Kasumi-1 (cell line): Measurements from ENCODE around the gene SH3GL1.
"Not testable (repeated sequence)": the region's sequence is repeated elsewhere in the genome, so short reads cannot be mapped to it uniquely, and the experiment has no call there.

Experiments
- DNase-seq, 2 experiments: peaks; one replicate each; lab custom pipeline; 2025; lab: John Stamatoyannopoulos, UW

Gene SH3GL1

GRCh38 chr19:4362831-4363545 lies 37.4 kb downstream of the SH3GL1 start:
- DNase-seq, result no peak

- DNase-seq, result no peak
These were observed 38.1 kb downstream of the SH3GL1 start for GRCh38 chr19:4362101-4362828.

GRCh38 chr19:4361152-4362046 lies 38.9 kb downstream of the SH3GL1 start:
- no peak for DNase-seq

- no peak for DNase-seq
These were observed 39.7 kb downstream of the SH3GL1 start for GRCh38 chr19:4360641-4361151.

- no peak for DNase-seq
These were observed 40.2 kb downstream of the SH3GL1 start for GRCh38 chr19:4360081-4360569.

GRCh38 chr19:4359627-4360000 lies 40.7 kb downstream of the SH3GL1 start:
- no peak for DNase-seq

- no peak for DNase-seq
These were observed 41.4 kb downstream of the SH3GL1 start for GRCh38 chr19:4358709-4359626.

GRCh38 chr19:4357921-4358326 lies 42.4 kb downstream of the SH3GL1 start:
- no peak for DNase-seq

GRCh38 chr19:4357095-4357797 lies 43.1 kb downstream of the SH3GL1 start:
- no peak for DNase-seq

- no peak for DNase-seq
These were observed 45.5 kb downstream of the SH3GL1 start for GRCh38 chr19:4354897-4355296.

GRCh38 chr19:4354282-4354681 lies 46.1 kb downstream of the SH3GL1 start:
- DNase-seq, result no peak

GRCh38 chr19:4352701-4353121 lies 47.6 kb downstream of the SH3GL1 start:
- peak; percentile 59 to 65 for DNase-seq

GRCh38 chr19:4350726-4351125 lies 49.6 kb downstream of the SH3GL1 start:
- no peak for DNase-seq

GRCh38 chr19:4350111-4350510 lies 50.2 kb downstream of the SH3GL1 start:
- no peak for DNase-seq

- DNase-seq, result not testable (repeated sequence)
These were observed 51.1 kb downstream of the SH3GL1 start for GRCh38 chr19:4349225-4349624.

- DNase-seq, result no peak
These were observed 52.8 kb downstream of the SH3GL1 start for GRCh38 chr19:4347521-4347920.

- no peak for DNase-seq
These were observed 54.3 kb downstream of the SH3GL1 start for GRCh38 chr19:4346020-4346383.

- DNase-seq, result no peak
These were observed 54.9 kb downstream of the SH3GL1 start for GRCh38 chr19:4345342-4346019.

- peak; percentile 70 to 74 for DNase-seq
These were observed 56.7 kb downstream of the SH3GL1 start, which contains the start of gene MPND for GRCh38 chr19:4343370-4344307. TSS of gene MPND (plus strand) at chr19:4343562. CDS start at chr19:4343594, 32 bp downstream.
